GM21737 (cell line): Measurements from ENCODE around the gene EPHA2.

Experiments used
- ATAC-seq: cut with Tn5 transposase; IDR thresholded peaks from one replicate; pipeline ENCODE4 v1.9.1; 2021; ENCODE audit warnings: mild to moderate bottlenecking, moderate library complexity; ENCODE audit not compliant: unreplicated experiment

EPHA2 gene

GRCh38 chr1:16138772-16139221, 17.1 kb downstream of the EPHA2 start:
- no peak for ATAC-seq

DNA sequence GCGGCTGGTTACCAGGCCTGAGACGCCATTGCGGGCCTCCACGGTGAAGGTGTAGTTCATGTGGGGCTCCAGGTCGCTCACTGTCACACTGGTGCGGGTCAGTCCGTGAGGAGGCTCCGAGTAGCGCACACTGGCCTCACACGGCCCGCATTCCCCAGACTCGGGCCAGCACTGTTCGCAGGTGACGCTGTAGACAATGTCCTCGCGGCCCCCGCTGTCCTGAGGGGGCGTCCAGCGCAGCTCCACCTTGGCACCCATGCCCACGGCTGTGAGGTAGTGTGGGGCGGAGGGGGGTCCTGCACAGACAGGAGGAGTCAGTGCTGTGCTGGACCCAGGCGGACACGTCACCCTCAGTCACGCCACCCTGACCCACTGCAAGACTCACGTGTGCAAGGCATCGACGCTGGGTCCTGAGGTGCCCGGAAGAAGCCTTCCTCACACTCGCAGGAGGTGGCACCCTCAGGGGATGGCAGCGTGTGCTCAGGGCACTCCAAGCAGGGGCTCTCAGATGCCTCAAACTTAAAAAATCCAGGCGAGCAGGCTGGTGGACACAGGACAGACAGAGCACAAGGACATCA, 17.9 kb downstream of the EPHA2 start:
- no peak for ATAC-seq

DNA sequence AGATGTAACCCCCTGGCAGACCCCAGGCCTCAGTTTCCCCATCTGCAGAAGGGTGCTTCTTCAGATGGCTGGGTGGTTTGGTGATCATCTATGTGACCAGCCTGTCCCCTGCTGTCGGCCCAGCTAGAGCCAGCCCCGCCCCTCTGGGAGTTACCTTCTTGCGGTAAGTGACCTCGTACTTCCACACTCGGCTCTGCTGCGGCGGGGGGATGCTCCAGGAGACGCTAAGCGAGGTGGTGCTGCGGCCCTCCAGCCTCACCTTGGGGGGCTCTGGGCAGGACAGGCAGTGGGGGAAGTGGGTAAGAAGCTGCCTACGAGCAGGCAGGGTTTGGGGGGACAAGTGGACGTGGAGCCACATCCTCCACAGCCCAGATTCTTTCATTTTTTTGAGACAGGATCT, 20.4 kb downstream of the EPHA2 start:
- no peak for ATAC-seq

- no peak for ATAC-seq
Measured at GRCh38 chr1:16134906-16135305, 21.0 kb downstream of the EPHA2 start.

- ATAC-seq: no peak
Measured at GRCh38 chr1:16134066-16134801, 21.6 kb downstream of the EPHA2 start.

GRCh38 chr1:16133007-16133961, 22.6 kb downstream of the EPHA2 start:
- no peak for ATAC-seq

GRCh38 chr1:16132325-16132785, 23.5 kb downstream of the EPHA2 start:
- ATAC-seq: no peak

DNA sequence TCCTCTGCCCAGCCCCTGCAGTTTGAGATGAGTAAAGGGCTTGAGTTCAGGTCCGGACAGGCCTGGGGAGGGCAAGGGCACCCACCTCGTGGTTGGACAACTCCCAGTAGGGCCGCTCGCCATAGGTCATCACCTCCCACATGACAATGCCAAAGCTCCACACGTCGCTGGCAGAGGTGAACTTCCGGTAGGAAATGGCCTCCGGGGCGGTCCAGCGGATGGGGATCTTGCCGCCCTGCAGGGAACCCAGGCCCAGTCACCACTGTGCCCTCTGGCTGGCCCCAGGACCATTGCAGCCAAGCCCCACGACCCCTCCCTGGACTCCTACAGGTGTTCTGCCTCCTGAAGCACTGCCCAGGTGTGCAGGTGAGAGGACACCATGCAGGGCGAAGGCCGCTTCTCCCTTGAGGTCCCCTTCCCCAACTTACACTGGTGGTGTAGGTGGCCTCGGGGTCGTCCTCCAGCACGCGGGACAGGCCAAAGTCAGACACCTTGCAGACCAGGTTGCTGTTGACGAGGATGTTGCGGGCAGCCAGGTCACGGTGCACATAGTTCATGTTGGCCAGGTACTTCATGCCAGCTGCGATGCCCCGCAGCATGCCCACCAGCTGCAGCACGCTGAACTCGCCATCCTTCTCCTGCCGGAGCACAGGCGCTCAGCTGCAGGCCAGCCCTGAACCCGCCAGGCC, 24.1 kb downstream of the EPHA2 start:
- no peak for ATAC-seq

DNA sequence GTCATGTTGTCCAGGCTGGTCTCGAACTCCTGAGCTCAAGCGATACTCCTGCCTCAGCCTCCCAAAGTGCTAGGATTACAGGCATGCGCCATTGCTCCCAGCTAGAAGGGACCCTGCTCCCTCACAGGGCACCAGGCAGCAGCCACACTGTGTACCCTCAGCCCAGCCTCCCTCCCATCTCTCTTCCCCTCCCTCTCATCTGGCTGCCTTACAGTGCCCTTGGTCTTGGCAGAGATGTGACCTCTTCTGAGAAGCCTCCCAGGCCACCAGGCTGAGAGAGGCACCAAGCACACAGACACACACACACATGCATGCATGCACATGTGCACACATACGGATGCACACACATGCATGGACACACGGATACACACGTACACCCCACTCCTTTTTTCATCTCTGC, 25.0 kb downstream of the EPHA2 start:
- no peak for ATAC-seq

- ATAC-seq: no peak
Measured at GRCh38 chr1:16129921-16130543, 25.8 kb downstream of the EPHA2 start.

- no peak for ATAC-seq
Measured at GRCh38 chr1:16129316-16129715, 26.6 kb downstream of the EPHA2 start.

GRCh38 chr1:16128338-16128741, 27.5 kb downstream of the EPHA2 start:
- no peak for ATAC-seq

DNA sequence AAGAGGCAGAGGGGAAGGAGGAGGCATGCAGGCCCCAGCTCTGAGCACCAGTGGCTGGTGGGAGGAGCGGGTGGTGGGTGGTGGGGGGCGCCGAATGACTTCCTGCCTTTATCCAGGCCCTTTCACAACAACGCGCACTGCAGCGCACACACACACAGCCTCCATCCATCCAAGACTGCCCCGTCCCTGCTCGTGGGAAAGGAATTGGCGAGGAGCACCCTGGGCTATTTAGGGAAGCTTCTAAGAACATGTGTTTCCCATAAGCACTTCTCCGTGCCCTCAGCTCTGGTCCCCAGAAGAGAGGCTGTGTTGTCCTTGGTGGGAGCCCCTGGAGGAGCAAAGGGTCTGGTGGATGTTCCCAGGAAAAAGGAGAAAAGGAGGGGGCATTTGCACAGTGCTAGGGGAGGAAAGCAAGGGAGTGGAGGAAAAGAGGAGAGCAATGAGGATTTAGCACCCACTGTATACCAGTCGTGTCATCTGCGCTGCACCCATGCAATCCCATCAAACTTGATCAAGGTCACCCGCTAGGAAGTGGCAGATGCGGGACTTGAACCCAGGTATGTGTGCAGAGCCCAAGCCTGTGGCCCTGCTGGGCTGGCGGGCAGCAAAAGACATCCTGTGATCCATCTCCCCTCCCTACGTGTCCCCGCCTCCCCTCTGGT, 28.1 kb downstream of the EPHA2 start:
- no peak for ATAC-seq

GRCh38 chr1:16126743-16127515, 28.9 kb downstream of the EPHA2 start:
- ATAC-seq: no peak

DNA sequence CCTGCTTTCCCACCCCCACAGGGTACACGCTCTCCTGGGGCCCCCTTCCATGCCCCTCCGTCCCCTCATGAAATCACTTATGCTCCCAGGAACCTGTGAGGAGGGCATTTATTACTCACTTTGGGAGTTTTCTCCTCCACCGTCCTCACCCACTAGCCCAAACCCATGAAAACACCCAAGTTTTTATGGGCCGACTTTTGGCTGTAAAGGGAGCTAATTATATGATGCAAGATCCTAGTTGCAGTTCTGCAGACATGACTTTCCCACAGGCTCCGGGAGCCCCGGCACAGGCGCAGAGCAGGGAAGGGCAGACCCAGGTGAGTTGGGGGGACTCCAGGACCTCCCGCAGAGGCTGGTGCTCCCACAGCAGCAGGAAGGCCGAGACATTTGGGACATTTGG, 29.7 kb downstream of the EPHA2 start:
- no peak for ATAC-seq

DNA sequence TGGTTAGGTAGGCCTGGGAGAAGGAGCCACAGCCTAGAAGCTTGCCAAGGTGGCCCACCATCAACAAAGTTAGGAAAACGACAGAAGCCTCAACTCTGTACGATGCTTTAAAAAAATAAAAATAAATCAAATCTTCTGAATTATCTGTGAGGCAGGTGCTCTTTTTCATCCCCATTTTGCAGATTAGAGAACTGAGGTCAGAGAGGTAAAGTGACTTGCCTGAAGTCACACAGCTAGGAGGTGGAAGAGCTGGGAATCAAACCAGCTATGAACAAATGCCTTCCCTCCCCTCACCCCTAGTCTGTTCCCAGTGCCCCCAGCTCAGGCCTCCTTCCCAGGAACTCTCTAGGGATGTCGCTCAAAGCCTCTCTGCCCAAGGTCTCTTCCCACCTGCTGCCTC, 30.4 kb downstream of the EPHA2 start:
- ATAC-seq: no peak

- no peak for ATAC-seq
Measured at GRCh38 chr1:16125088-16125470, 30.8 kb downstream of the EPHA2 start.

DNA sequence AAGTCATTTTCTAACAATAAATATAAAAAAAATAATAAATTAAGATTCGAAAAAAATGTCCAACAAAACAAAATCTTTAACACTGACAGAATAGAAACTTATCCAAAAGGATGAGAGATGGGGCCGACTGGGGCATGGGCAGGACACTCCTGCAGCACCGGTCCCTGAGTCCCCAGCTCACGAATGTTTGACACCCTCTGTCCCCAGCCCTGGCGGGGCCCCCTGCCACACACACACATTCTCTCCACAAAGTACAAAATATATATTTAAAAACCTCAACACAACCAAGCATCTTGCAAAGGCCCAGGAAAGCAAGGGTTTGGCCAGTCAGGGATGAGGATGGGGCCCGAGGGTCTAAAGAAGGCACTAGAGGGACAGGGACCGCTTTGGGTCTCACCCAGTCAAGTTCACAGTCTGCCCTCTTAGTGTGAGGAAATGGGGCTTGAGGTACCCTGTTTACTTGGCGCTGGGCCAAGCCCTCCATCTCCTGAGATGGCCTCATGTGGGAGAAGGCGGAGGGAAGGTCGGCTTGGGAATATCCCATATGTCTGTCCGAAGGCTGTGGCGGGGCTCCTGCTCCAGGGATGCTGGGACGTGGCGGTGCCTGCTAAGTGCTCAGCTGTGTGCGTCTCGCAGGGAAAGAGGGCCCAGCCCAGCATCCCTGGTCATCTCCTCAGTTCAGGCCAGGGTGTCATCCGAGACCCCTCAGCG, 31.3 kb downstream of the EPHA2 start:
- ATAC-seq: no peak

DNA sequence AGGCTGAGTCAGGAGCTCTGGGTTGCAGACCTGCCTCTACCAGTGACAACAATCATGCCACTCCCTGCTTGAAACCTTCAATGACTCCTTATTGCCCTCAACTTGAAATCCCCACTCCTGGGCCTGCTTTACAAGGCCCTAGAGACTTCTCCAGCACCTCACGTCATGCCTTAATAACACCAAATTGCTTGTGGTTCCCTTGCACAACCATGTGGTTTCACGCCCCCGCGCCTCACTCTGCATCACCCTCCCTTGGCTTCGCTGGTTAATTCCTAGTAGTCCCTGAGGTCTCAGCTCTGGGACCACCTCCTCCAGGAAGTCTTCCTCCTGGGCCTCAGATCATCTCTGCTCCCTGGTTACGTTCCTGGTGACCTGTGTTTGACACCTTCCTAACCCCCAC, 33.0 kb downstream of the EPHA2 start:
- ATAC-seq: no peak
